Cardiac muscle cell (in vitro differentiated cells and primary cell): ENCODE data around the gene AFF1. TPM values are rescaled to one million over a fixed set of nuclear protein-coding genes. Genes with fewer than 3 reads are reported as not detected.

Source experiments
- DNase-seq, 2 donors: peaks; one replicate each; pipeline versions ENCODE4 v3.0.0 to v3.0.0-alpha.2; 2010 to 2017; ENCODE audit warnings: low read depth in 1 of 2, low spot score in 1 of 2
- H3K27ac ChIP-seq: fragments of 200-600 bp; sonication (generic); 2 replicates; pipeline ENCODE4 v1.5.1; 2016
- H3K27me3 ChIP-seq: fragments of 200-600 bp; sonication (generic); 2 replicates; pipeline ENCODE4 v1.6.0; 2016; ENCODE audit warnings: control low read depth
- H3K36me3 ChIP-seq: fragments of 200-600 bp; sonication (generic); 2 replicates; pipeline ENCODE4 v1.5.1; 2016; ENCODE audit warnings: control low read depth
- H3K4me1 ChIP-seq: fragments of 200-600 bp; sonication (generic); 2 replicates; pipeline ENCODE4 v1.8.1; 2017; ENCODE audit warnings: low read depth, mild to moderate bottlenecking, mixed run types
- H3K4me3 ChIP-seq: fragments of 200-600 bp; sonication (generic); 2 replicates; pipeline ENCODE4 v1.5.1; 2016; ENCODE audit warnings: mild to moderate bottlenecking
- H3K9me3 ChIP-seq: fragments of 200-600 bp; sonication (generic); 2 replicates; pipeline ENCODE4 v1.5.1; 2017; ENCODE audit warnings: low read depth, mild to moderate bottlenecking, control low read depth
- CTCF ChIP-seq: IDR thresholded peaks from 2 replicates; pipeline ENCODE4 v1.5.1; 2012; ENCODE audit warnings: low read depth, mild to moderate bottlenecking, low read length
- polyA plus RNA-seq: library from polyadenylated mRNA; unstranded; fragments of >200 nt; fragmentation: Nextera tagmentation; extraction: Ambion mirVana; gene quantifications from 2 replicates; pipeline ENCODE4 v1.2.1, GENCODE V29; 2016
- total RNA-seq: library from RNA; depleted of rRNA; stranded (reverse); fragments of >200 nt; gene quantifications from 2 replicates; pipeline ENCODE4 v1.2.3, GENCODE V29; 2016

AFF1 gene
- total and polyA plus RNA-seq, 2 experiments from 2014 or later = 26.3 to 45.0 TPM

GRCh38 chr4:87030124-87030523 is 95.3 kb downstream of the AFF1 start:
- H3K4me1 ChIP-seq = peaks cover 70% of the 10 kb centered on the region
- no peaks in the 10 kb centered on the region for H3K9me3 ChIP-seq
- no peaks in the 10 kb centered on the region for H3K27me3 ChIP-seq
- no peak for TF ChIP-seq CTCF
- H3K4me3 ChIP-seq = no peak overlapping the region
- no peak for DNase-seq
- H3K36me3 ChIP-seq = no peaks in the 10 kb centered on the region
- peak overlapping the region; percentile 72 for H3K27ac ChIP-seq

DNA sequence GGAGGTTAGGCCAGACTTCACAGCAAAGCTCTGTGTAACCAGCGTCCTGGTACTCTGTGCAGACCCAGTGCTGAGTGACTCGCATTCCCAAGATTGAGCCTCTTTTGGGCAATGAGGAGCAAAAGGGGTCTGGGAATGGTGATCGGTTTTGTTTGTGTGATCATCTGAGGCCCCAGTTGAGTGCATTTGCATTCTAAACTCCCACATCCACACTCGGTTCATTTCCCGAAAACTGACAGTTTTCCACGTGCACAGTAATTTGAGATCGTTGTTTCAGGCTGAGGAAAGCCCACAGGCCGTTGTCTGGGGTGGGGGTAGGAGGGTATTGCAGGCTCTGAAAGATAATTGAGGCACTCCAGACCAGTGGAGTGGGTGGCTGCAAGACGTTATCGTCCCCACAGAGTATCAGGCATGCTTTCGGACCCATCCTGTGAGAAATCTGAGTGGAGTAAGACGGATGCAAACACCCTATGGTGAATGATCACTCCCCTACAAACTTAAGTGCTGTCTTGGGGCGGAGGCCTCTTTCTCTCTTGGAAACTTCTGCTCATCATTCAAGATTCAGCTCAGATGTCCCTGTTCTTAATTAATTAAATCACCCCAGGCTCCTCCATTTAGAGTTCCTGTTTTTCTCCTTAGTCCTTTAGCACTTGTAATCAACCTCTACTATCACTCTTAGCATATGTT is 96.1 kb downstream of the AFF1 start:
- peak; percentile 46 to 70 for DNase-seq
- H3K4me1 ChIP-seq = peaks cover 75% of the 10 kb centered on the region
- no peaks in the 10 kb centered on the region for H3K36me3 ChIP-seq

DNA sequence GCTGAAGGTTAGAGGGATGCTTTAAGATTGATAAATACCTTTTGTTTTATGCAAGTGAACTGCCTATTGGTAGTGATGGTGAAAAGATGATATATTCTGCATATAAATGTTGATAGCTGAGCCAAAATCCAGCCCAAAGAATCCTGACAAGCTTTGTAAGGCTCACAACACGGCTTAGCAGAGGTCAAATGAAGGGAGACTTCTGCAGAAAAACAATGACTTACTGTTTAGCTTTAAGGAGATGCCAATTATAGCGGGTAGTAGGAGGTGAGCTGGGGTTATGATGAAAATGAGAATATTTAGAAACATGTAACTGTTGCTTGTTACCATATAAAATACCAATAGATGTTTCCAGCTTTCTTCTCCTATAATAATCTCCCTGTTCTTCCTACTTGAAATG is 97.1 kb downstream of the AFF1 start:
- H3K9me3 ChIP-seq = no peaks in the 10 kb centered on the region
- peak in 1 of 2 donors; percentile 42 for DNase-seq
- H3K27ac ChIP-seq = peak overlapping the region; percentile 72
- no peak for TF ChIP-seq CTCF
- no peaks in the 10 kb centered on the region for H3K36me3 ChIP-seq
- H3K4me3 ChIP-seq = no peak overlapping the region
- no peaks in the 10 kb centered on the region for H3K27me3 ChIP-seq
- H3K4me1 ChIP-seq = peaks cover 78% of the 10 kb centered on the region

More for the DNA sequence above, 96.1 kb downstream of the AFF1 start:
- no peak overlapping the region for H3K4me3 ChIP-seq
- TF ChIP-seq CTCF = no peak
- H3K27me3 ChIP-seq = no peaks in the 10 kb centered on the region
- peak overlapping the region; percentile 72 for H3K27ac ChIP-seq
- no peaks in the 10 kb centered on the region for H3K9me3 ChIP-seq

- Histone ChIP-seq H3K27ac (no peak overlapping the region), H3K4me1 (peaks cover 83% of the 10 kb centered on the region), H3K27me3 (no peaks in the 10 kb centered on the region), H3K9me3 (no peaks in the 10 kb centered on the region), H3K36me3 (no peaks in the 10 kb centered on the region), H3K4me3 (no peak overlapping the region)
- TF ChIP-seq CTCF = no peak
- DNase-seq = peak in 1 of 2 donors; percentile 94
These were observed 98.2 kb downstream of the AFF1 start for GRCh38 chr4:87032884-87033533.

- no peaks in the 10 kb centered on the region for H3K9me3 ChIP-seq
- H3K4me1 ChIP-seq = peaks cover 89% of the 10 kb centered on the region
- H3K36me3 ChIP-seq = no peaks in the 10 kb centered on the region
- no peaks in the 10 kb centered on the region for H3K27me3 ChIP-seq
- H3K27ac ChIP-seq = no peak overlapping the region
- TF ChIP-seq CTCF = no peak
- no peak for DNase-seq
- no peak overlapping the region for H3K4me3 ChIP-seq
These were observed 99.1 kb downstream of the AFF1 start for GRCh38 chr4:87033902-87034301.
